ENCODE measurements around the gene STAM2. TPM values are rescaled to one million over a fixed set of nuclear protein-coding genes. Genes with fewer than 3 reads are reported as not detected.
"Not testable (repeated sequence)": the region's sequence is repeated elsewhere in the genome, so short reads cannot be mapped to it uniquely, and the experiment has no call there.

The STAM2 gene
- total and polyA plus RNA-seq, 7 experiments from 2014 or later = 2.6 to 22.2 (median 15.0) TPM

DNA sequence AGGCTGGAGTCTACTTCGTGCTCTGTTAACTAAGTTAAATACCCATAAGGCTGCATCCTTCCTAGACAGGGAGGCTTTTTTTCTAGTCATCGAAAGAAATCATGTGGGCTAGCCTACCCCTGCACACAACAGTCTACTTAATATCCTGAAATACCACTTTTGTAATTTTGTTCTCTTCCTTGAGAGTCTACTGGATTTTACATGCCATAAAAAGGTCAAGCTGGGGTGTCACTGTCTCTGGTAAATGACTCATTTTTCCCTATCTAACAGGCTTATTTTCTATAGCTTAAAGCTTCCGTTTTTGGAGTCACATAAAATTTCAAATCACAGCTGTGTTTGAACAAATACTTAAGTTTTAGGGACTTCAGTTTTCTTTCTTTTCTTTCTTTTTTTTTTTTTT lies 10.7 kb upstream of the STAM2 start:
- no peak overlapping the region for H3K27ac Mint-ChIP-seq
- H3K4me3 Mint-ChIP-seq = no peak overlapping the region
- no peaks in the 10 kb centered on the region for H3K36me3 ChIP-seq (ENCODE audit: control insufficient read depth in 2 of 3, insufficient read depth in 3 of 3, low read length in 3 of 3)
- peaks cover 6 to 28% (median 13%) of the 10 kb centered on the region in 7 donors for H3K4me1 Mint-ChIP-seq
- no peaks in the 10 kb centered on the region for H3K9me3 ChIP-seq (ENCODE audit: control insufficient read depth in 2 of 3, low read length in 3 of 3)
- DNase-seq = no peak
- peaks cover 7 to 28% (median 17%) of the 10 kb centered on the region in 5 donors for H3K27me3 Mint-ChIP-seq
- intact Hi-C loops (cut with micrococcal nuclease) = no loop called here
- H3K27ac ChIP-seq (ENCODE audit: low read depth, low read length) = no peak overlapping the region
- peaks cover 0 to 18% (median 5%) of the 10 kb centered on the region in 11 donors for H3K9me3 Mint-ChIP-seq
- peaks cover 3 to 5% (median 5%) of the 10 kb centered on the region in 5 donors for H3K36me3 Mint-ChIP-seq
- CTCF ChIA-PET = no interaction called here
- H3K4me3 ChIP-seq (ENCODE audit: low read length) = no peak overlapping the region
- no peaks in the 10 kb centered on the region for H3K4me1 ChIP-seq (ENCODE audit: control insufficient read depth in 2 of 2, insufficient read depth in 2 of 2, low read length in 2 of 2)
- peaks cover 0 to 8% of the 10 kb centered on the region in 2 donors for H3K27me3 ChIP-seq (ENCODE audit: control insufficient read depth in 2 of 2, insufficient read depth in 2 of 2, low read length in 2 of 2)
- ATAC-seq = no peak
- POLR2A ChIA-PET = no interaction called here

DNA sequence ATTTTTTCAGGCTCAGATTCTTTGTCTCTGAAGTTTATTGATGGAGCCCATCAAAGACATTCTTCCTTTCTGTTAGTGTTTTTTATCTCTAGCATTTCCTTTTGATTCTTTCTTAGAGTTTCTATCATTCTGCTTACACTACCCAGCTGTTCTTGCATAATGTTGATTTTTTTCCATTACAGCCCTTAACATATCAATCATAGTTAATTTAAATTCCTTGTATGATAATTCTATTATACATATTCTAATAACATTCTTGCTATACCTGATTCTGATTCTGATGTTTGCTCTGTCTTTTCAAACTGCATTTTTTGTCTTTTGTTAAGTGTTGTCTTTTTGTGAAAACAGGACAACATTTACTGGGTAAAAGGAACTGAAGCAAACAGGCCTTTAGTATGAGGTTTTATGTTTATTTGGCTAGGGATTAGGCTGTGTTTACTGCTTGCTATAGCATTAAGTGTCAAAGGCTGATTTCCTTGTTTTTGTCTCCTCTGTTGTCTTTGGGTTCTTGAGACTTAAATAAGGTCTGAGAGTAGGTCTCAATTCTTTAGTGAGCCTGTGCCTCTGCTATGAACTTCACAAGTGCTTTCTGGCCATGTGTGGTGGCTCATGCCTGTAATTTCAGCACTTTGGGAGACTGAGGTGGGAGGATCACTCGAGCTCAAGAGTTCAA lies 8.0 kb upstream of the STAM2 start:
- ChIA-PET POLR2A (no interaction called here), CTCF (no interaction called here)
- ATAC-seq (no peak), DNase-seq (no peak)
- H3K4me3 Mint-ChIP-seq = peak overlapping the region in 3 of 10 donors; percentile 8 to 16 (median 13)
- Histone ChIP-seq H3K36me3 (ENCODE audit: control insufficient read depth in 2 of 3, insufficient read depth in 3 of 3, low read length in 3 of 3) (no peaks in the 10 kb centered on the region), H3K27ac (ENCODE audit: low read depth, low read length) (no peak overlapping the region), H3K4me1 (ENCODE audit: control insufficient read depth in 2 of 2, insufficient read depth in 2 of 2, low read length in 2 of 2) (no peaks in the 10 kb centered on the region), H3K9me3 (ENCODE audit: control insufficient read depth in 2 of 3, low read length in 3 of 3) (no peaks in the 10 kb centered on the region), H3K27me3 (ENCODE audit: control insufficient read depth in 2 of 2, insufficient read depth in 2 of 2, low read length in 2 of 2) (peaks cover 0 to 1% of the 10 kb centered on the region in 2 donors), H3K4me3 (ENCODE audit: low read length) (no peak overlapping the region)
- H3K27me3 Mint-ChIP-seq = peaks cover 5 to 24% (median 10%) of the 10 kb centered on the region in 5 donors
- H3K27ac Mint-ChIP-seq = peak overlapping the region in 3 of 9 donors; percentile 3 to 12 (median 6)
- H3K4me1 Mint-ChIP-seq = peaks cover 4 to 28% (median 13%) of the 10 kb centered on the region in 7 donors
- intact Hi-C loops (cut with micrococcal nuclease) = no loop called here
- H3K9me3 Mint-ChIP-seq = peaks cover 0 to 18% (median 6%) of the 10 kb centered on the region in 11 donors
- peaks cover 3 to 5% (median 5%) of the 10 kb centered on the region in 5 donors for H3K36me3 Mint-ChIP-seq

DNA sequence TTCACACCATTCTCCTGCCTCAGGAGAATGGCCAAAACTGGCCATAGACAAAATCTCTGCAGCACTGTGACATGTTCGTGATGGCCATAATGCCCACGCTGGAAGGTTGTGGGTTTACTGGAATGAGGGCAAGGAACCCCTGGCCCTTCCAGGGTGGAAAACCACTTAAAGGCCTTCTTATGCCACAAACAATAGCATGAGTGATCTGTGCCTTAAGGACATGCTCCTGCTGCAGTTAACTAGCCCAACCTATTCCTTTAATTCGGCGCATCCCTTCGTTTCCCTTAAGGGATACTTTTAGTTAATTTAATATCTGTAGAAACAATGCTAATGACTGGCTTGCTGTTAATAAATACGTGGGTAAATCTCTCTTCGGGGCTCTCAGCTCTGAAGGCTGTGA lies 2.1 kb upstream of the STAM2 start:
- intact Hi-C loops (cut with micrococcal nuclease) = loop anchor here (5.0 to 10.0 kb wide), 8 partner anchors 150 to 1300 kb away; partner anchors contain the start of genes RBM43 (in 2 of the 2), FMNL2 (in 1 of the 2), NMI (in 1 of the 2) and RPRM (in 1 of the 2)
- H3K9me3 ChIP-seq (ENCODE audit: control insufficient read depth in 2 of 3, low read length in 3 of 3); H3K4me3 ChIP-seq (ENCODE audit: low read length); ATAC-seq; H3K36me3 Mint-ChIP-seq; H3K27me3 ChIP-seq (ENCODE audit: control insufficient read depth in 2 of 2, insufficient read depth in 2 of 2, low read length in 2 of 2); H3K9me3 Mint-ChIP-seq; DNase-seq; H3K36me3 ChIP-seq (ENCODE audit: control insufficient read depth in 2 of 3, insufficient read depth in 3 of 3, low read length in 3 of 3); H3K27ac ChIP-seq (ENCODE audit: low read depth, low read length); POLR2A ChIA-PET: not testable (repeated sequence)
- CTCF ChIA-PET = interaction anchor here (0.6 to 2.2 kb wide), 2 partner anchors 458 to 491 kb away, joined by 4 to 9 read pairs; no protein-coding TSS in a partner anchor
- peaks cover 0 to 14% of the 10 kb centered on the region in 2 donors for H3K4me1 ChIP-seq (ENCODE audit: control insufficient read depth in 2 of 2, insufficient read depth in 2 of 2, low read length in 2 of 2)
- H3K4me3 Mint-ChIP-seq = peak overlapping the region in 2 of 10 donors; percentile 21 to 53
- peaks cover 12 to 34% (median 26%) of the 10 kb centered on the region in 7 donors for H3K4me1 Mint-ChIP-seq
- H3K27ac Mint-ChIP-seq = peak overlapping the region in 1 of 9 donors; percentile 40
- peaks cover 0 to 16% (median 5%) of the 10 kb centered on the region in 5 donors for H3K27me3 Mint-ChIP-seq

DNA sequence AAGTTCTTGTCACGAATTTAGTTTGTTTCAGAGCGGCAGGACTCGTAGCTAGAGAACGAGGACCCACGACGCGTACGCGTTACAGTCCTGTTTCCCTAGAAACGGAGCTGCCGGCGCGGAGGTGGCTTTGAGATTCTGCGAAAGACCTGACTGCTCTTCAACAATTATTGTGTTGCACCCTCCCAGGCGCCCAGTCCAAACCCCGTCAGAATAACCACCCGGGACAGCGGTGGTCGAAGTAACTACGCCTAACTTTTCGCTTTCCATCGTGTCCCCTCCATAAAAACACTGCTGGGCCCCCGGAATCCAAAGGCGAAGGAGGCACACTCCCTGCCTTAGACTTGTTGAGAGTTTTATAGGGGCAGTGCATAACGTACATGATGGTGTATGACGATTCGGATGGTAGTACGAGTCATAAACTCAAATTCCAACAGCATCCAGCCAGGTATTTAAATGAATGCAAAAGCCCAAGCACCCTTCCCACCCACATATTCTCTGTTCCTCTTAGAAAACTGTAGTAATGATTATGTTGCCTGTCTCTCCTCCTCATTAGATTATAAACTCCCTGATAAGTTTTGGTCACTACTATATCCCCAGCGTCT lies 651 bp upstream of the STAM2 start:
- no peaks in the 10 kb centered on the region for H3K27me3 ChIP-seq (ENCODE audit: control insufficient read depth in 2 of 2, insufficient read depth in 2 of 2, low read length in 2 of 2)
- H3K27me3 Mint-ChIP-seq = peaks cover 0 to 9% (median 4%) of the 10 kb centered on the region in 5 donors
- ATAC-seq = peak; percentile 5
- H3K4me3 Mint-ChIP-seq = peak overlapping the region; percentile 90 to 99 (median 96)
- POLR2A ChIA-PET = interaction anchor here (0.6 to 1.8 kb wide), 6 partner anchors 140 to 915 kb away, joined by 3 to 12 read pairs (median 4); partner anchors contain the start of genes ARL6IP6, PRPF40A and RBM43
- no peak for DNase-seq
- H3K4me1 Mint-ChIP-seq = peaks cover 22 to 46% (median 36%) of the 10 kb centered on the region in 7 donors
- no peaks in the 10 kb centered on the region for H3K9me3 ChIP-seq (ENCODE audit: control insufficient read depth in 2 of 3, low read length in 3 of 3)
- peak overlapping the region; percentile 91 for H3K27ac ChIP-seq (ENCODE audit: low read depth, low read length)
- peaks cover 0 to 2% (median 0%) of the 10 kb centered on the region in 11 donors for H3K9me3 Mint-ChIP-seq
- H3K27ac Mint-ChIP-seq = peak overlapping the region; percentile 96 to 99 (median 99)
- CTCF ChIA-PET = interaction anchor here (0.6 to 2.5 kb wide), 7 partner anchors 11 to 887 kb away, joined by 3 to 27 read pairs (median 3); partner anchors contain the start of gene NMI
- H3K36me3 Mint-ChIP-seq = peaks cover 0 to 7% (median 0%) of the 10 kb centered on the region in 5 donors
- H3K36me3 ChIP-seq (ENCODE audit: control insufficient read depth in 2 of 3, insufficient read depth in 3 of 3, low read length in 3 of 3) = peaks cover 0 to 7% (median 0%) of the 10 kb centered on the region in 3 experiments
- peak overlapping the region; percentile 80 for H3K4me3 ChIP-seq (ENCODE audit: low read length)
- intact Hi-C loops (cut with micrococcal nuclease) = loop anchor here (1.0 to 10.0 kb wide), 14 partner anchors 139 to 1302 kb away; partner anchors contain the start of genes FMNL2 (in 2 of the 2), RBM43 (in 2 of the 2), RPRM (in 2 of the 2) and NMI (in 1 of the 2)
- H3K4me1 ChIP-seq (ENCODE audit: control insufficient read depth in 2 of 2, insufficient read depth in 2 of 2, low read length in 2 of 2) = peaks cover 0 to 14% of the 10 kb centered on the region in 2 donors

DNA sequence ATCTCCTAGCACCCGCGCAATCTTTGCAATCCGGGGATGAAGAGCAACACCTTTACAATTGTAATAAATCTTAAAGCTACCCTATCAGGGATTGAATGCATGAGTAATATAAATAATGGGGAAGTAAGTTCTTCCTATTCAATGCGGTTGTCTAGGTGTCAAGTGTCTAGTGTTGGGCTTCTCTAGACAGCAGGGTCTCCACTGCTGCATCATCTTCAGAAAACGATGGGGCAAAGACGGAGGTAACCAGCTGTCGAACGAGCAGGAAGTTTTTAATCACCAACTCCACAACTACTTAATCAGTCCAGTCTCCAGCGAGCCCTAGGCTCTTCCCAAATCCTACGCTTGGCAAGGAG lies 573 bp downstream of the STAM2 start:
- Histone ChIP-seq H3K36me3 (ENCODE audit: control insufficient read depth in 2 of 3, insufficient read depth in 3 of 3, low read length in 3 of 3) (peaks cover 0 to 7% (median 0%) of the 10 kb centered on the region in 3 experiments), H3K4me1 (ENCODE audit: control insufficient read depth in 2 of 2, insufficient read depth in 2 of 2, low read length in 2 of 2) (peaks cover 0 to 14% of the 10 kb centered on the region in 2 donors), H3K27ac (ENCODE audit: low read depth, low read length) (peak overlapping the region; percentile 91), H3K4me3 (ENCODE audit: low read length) (peak overlapping the region; percentile 80), H3K27me3 (ENCODE audit: control insufficient read depth in 2 of 2, insufficient read depth in 2 of 2, low read length in 2 of 2) (no peaks in the 10 kb centered on the region), H3K9me3 (ENCODE audit: control insufficient read depth in 2 of 3, low read length in 3 of 3) (no peaks in the 10 kb centered on the region)
- POLR2A ChIA-PET = interaction anchor here (1.0 to 1.8 kb wide), 2 partner anchors 347 to 461 kb away, joined by 3 to 6 read pairs; partner anchors contain the start of gene ARL5A
- DNase-seq (no peak), ATAC-seq (peak; percentile 23)
- peaks cover 0 to 7% (median 0%) of the 10 kb centered on the region in 5 donors for H3K36me3 Mint-ChIP-seq
- peak overlapping the region; percentile 90 to 99 (median 96) for H3K4me3 Mint-ChIP-seq
- H3K27ac Mint-ChIP-seq = peak overlapping the region; percentile 96 to 99 (median 99)
- H3K4me1 Mint-ChIP-seq = peaks cover 22 to 47% (median 36%) of the 10 kb centered on the region in 7 donors
- CTCF ChIA-PET = interaction anchor here (0.6 to 2.5 kb wide), 2 partner anchors 379 to 460 kb away, joined by 4 to 27 read pairs; no protein-coding TSS in a partner anchor
- H3K27me3 Mint-ChIP-seq = peaks cover 0 to 6% (median 0%) of the 10 kb centered on the region in 5 donors
- intact Hi-C loops (cut with micrococcal nuclease) = loop anchor here (1.0 to 10.0 kb wide), 13 partner anchors 8 to 1302 kb away; partner anchors contain the start of genes ARL5A (in 2 of the 2), PRPF40A (in 2 of the 2), RBM43 (in 2 of the 2) and FMNL2 (in 1 of the 2)
- H3K9me3 Mint-ChIP-seq = peaks cover 0 to 2% (median 0%) of the 10 kb centered on the region in 11 donors

DNA sequence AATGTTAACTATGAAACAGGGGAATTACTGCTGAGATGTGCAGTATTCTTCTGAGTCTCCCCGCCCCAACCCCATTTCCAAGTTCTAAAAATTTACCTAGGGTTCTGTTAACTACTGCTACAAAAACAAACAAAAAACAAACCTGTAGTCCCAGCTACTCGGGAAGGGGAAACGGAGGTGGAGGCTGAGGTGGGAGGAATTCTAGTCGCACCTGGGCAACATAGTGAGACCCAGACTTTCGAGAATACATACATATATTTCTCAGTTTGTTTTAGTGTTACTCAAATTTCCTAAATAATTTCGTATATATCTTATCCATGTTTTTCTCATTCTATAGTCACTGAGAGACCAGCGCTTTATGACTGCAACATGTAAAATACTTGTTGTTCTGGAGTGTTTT lies 989 bp downstream of the STAM2 start:
- peak overlapping the region; percentile 91 for H3K27ac ChIP-seq (ENCODE audit: low read depth, low read length)
- ATAC-seq (no peak), DNase-seq (no peak)
- ChIA-PET CTCF (interaction anchor here (0.6 to 2.5 kb wide), 2 partner anchors 379 to 460 kb away, joined by 4 to 27 read pairs; no protein-coding TSS in a partner anchor), POLR2A (interaction anchor here (1.0 to 1.8 kb wide), 2 partner anchors 347 to 461 kb away, joined by 3 to 6 read pairs; partner anchors contain the start of gene ARL5A)
- H3K27ac Mint-ChIP-seq = peak overlapping the region; percentile 96 to 99 (median 99)
- H3K9me3 ChIP-seq (ENCODE audit: control insufficient read depth in 2 of 3, low read length in 3 of 3) = no peaks in the 10 kb centered on the region
- peaks cover 0 to 8% (median 2%) of the 10 kb centered on the region in 5 donors for H3K36me3 Mint-ChIP-seq
- H3K4me3 ChIP-seq (ENCODE audit: low read length) = peak overlapping the region; percentile 80
- intact Hi-C loops (cut with micrococcal nuclease) = loop anchor here (1.0 to 10.0 kb wide), 4 partner anchors 25 to 750 kb away; partner anchors contain the start of genes ARL5A (in 1 of the 2) and FMNL2 (in 1 of the 2)
- peak overlapping the region; percentile 90 to 99 (median 96) for H3K4me3 Mint-ChIP-seq
- H3K4me1 ChIP-seq (ENCODE audit: control insufficient read depth in 2 of 2, insufficient read depth in 2 of 2, low read length in 2 of 2) = peaks cover 0 to 14% of the 10 kb centered on the region in 2 donors
- peaks cover 0 to 2% (median 0%) of the 10 kb centered on the region in 11 donors for H3K9me3 Mint-ChIP-seq
- peaks cover 24 to 49% (median 40%) of the 10 kb centered on the region in 7 donors for H3K4me1 Mint-ChIP-seq
- H3K36me3 ChIP-seq (ENCODE audit: control insufficient read depth in 2 of 3, insufficient read depth in 3 of 3, low read length in 3 of 3) = peaks cover 0 to 7% (median 0%) of the 10 kb centered on the region in 3 experiments
- no peaks in the 10 kb centered on the region for H3K27me3 ChIP-seq (ENCODE audit: control insufficient read depth in 2 of 2, insufficient read depth in 2 of 2, low read length in 2 of 2)
- peaks cover 0 to 6% (median 0%) of the 10 kb centered on the region in 5 donors for H3K27me3 Mint-ChIP-seq
